ENCODE results near the gene CYS1.

- no peak for TF ChIP-seq YY1 (IDR thresholded peaks at IDR 0.05; ENCODE audit: insufficient read depth, insufficient read length)
- TF ChIP-seq SUZ12 (IDR thresholded peaks at IDR 0.05; ENCODE audit: extremely low read depth, insufficient read depth, insufficient read length), result no peak
These were observed 42.5 kb upstream of the CYS1 start, which contains the start of gene RRM2 for GRCh38 chr2:10122500-10123280.

Measured in NT2/D1 (cell line).